NCI-H524 (cell line): Measurements from ENCODE around the gene USP12.
"Not testable (repeated sequence)": the region's sequence is repeated elsewhere in the genome, so short reads cannot be mapped to it uniquely, and the experiment has no call there.

Experiments
- DNase-seq, 2 experiments: peaks; one replicate each; lab custom pipeline; 2025; lab: John Stamatoyannopoulos, UW

The USP12 gene

DNA sequence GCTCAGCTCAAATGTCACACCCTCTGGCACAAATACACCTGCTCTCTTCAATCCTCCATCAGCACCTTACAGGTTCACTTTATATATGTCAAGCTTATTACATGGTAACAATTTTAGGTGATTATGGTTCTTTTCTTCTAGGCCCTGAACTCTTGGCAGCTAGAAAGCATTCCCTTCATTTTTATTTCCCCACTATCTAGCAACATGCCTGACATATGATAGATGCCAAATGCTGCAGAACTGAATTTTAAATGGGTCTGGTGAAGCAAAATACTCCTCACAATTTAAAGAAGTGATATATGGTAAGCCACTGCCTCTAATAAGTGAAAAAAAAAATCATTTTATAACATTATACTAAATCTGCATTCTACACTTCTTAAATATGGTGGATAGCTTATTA lies 95.2 kb downstream of the USP12 start:
- no peak for DNase-seq

GRCh38 chr13:27073186-27073585 lies 98.4 kb downstream of the USP12 start:
- DNase-seq: no peak

- not testable (repeated sequence) for DNase-seq
These were observed 105.5 kb downstream of the USP12 start for GRCh38 chr13:27066123-27066522.

GRCh38 chr13:27065582-27065981 lies 106.0 kb downstream of the USP12 start:
- DNase-seq: no peak

DNA sequence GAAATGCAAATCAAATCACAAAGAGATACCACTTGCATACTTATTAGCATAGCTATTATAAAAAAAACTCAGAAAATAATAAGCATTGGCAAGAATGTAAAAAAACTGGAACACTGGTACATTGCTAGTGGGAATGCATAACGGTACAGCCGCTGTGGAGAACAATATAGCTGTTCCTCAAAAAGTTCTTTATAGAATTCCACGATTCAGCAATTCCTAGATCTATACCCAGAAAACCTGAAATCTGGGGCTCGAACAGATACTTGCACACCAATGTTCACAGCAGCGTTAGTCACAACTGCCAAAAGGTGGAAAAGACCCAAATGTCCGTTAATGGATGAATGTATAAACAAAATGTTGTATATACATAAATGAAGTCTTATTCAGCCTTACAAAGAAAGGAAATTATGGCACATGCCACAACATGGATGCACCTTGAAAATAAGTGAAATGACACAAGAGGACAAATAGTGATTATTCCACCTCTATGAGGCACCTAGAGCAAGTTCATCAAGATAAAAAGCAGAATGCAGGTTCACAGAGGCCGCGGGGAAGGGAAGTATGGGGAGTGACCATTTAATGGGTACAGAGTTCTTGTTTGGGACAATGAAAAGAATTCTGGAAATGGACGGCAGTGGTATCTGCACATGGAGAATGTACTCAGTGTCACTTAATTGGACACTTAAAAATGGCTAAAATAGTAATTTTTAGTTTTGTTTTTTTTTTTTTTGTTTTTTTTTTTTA lies 107.2 kb downstream of the USP12 start:
- no peak for DNase-seq

- DNase-seq: no peak
These were observed 113.8 kb downstream of the USP12 start for GRCh38 chr13:27057817-27058216.

GRCh38 chr13:27055526-27055925 lies 116.1 kb downstream of the USP12 start:
- no peak for DNase-seq

DNA sequence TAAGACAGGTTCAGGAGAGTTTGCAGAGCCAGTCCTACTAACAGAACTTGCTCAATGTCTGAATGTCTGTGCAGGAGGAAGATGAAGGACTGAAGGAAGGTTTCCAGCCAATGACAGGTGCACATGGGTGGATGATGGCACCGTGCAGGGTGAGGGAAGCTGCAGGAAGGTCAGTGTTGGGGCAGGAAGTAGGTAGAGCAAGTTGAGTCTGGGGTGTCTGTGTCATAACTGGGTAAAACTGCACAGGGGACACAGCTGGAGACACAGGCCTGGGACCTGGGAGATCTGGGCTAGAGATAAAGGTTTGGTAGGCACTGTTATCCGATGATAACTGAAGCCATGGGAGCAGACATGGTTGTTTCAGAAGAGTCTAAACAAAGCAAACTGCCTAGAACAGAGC lies 116.9 kb downstream of the USP12 start:
- DNase-seq: no peak

DNA sequence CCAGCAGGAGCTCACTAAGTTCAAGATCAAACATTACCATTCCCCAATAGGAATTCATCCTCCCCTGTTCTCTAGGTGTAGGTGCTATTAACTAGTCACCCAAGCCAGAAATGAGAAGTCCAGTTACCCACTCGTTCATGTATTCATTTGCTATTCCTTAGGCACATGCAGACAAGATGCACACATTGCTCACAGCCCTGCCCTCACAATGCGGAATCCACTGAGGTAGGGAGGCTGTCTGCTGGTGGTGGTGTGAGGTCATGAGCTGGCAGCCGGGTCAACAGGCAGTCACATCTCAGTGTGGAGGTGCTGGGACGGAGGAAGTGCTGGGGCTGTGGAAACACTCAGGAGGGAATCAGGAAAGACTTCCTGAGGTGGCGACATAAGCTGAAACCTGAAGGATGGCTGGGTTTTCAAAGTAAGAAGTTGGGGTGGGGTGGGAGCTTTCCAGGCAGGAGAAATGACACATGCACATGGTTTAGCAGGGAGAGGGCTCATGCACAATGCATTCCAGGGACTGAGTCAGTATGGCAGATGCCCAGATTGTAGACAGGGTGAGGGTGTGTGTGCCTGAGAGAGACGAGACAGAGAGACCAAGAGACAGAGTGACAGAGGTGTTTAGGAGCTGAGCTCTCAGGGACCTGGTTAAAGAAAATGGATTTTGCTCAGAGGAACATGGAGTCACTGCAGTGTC lies 117.6 kb downstream of the USP12 start:
- no peak for DNase-seq

DNA sequence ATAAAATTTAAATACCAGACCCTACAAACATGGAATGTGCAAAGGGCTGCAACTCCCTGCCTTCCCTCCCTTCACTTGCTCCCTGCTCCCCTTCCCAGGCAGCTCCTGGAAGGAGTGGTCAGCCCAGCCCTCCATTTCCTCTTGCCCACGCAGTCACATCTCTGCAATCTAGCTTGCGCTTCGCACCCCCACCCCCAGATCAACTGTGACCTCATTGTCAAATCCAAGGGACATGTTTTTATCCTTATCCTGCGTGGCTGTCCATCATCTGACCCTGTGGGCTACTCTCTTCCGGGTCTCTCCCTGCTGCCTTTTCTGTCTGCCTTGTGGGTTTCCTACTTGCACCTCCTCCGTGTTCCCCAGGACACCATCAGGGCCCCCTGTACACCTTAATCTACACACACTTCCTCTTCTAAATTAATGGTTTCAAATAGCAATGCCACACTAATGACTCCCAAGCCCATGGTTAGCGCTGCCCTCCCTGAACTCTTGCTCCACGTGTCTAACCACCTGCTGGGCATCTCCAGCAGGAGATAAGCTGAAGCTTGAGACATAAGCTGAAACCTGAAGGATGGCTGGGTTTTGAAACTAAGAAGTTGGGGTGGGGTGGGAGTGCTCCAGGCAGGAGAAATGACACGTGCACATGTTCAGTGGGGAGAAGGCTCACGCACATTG lies 118.3 kb downstream of the USP12 start:
- no peak for DNase-seq

DNA sequence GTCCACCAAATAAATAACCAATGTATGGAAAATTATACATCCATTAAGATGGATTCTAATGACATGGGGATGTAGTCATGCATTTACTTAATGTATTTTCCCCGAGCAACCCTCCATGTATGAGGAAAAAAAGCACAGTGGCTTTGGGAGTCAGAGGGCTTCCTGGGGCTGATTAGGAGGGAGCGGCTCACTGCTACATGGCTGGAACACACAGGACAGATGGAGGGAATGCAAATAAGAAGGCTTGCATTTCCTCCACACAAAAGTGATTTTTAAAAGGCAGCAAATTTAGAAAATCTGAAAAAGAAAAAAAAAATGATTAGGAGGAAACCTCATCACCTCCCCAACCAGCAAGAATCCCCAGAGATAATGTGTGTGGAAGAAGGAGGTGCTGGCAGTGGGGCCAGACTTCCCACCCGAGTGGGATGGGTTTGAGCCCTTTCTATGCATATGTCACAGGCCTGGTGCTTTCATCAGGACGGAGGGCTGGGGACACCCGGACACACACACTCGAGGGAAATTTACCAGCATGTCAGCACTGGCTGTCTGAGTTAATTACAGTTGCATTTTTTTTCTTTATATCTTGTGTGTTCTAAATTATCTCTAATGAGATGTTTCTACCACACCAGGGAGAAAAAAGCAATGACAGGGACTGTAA lies 118.9 kb downstream of the USP12 start:
- no peak for DNase-seq

GRCh38 chr13:27047081-27047480 lies 124.5 kb downstream of the USP12 start:
- DNase-seq: no peak

DNA sequence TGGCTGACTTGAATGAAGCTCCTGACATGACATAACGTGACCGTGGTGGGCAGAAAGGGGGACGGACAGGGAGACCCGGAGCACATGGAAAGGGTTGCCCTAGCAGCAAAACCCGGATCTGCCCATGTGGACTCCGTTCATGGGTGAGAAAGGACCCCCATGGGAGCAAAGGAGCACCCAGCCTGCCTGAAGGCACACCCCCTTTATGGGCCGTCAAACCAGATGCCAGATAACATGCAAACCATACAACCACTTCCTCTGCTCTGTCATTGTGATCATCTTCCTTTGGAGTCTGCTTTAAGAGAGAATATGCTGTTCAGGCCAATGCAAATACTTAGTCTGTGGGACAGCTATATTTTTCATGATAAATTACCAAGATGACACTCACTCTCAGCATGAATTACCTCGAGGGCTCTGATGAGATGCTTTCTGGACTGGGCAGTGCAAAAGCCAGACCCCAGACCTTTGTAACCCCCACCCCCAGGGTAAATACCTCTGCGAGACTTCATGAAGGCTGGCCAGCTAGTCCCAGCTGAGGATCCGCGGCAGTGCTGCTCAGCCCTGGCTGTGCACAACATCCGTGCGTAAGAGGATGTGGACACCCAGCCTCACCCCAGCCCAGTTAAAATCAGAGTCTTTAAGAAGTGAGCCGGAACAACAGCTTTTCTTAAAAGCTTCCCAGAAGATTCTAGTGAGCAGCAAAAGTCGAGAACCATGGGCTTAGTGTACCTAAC lies 126.6 kb downstream of the USP12 start:
- DNase-seq: no peak

DNA sequence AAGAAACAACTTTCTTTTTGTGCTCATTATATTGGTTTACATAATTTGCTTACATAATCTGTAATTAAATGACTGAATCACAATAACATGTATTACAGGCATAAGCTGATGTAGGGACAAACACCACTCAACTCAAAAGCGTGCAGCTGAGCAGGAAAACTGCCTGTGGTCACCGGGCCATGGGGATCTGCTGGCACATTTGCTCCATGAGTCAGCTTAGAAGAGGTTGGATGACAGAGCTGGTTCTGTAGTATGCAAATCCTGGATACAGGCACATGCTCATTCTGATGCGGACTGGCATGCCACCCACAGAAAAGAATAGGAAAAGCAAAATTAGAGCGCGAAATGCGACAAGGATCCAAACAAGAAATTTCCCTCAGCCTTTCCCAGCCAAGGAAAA lies 128.6 kb downstream of the USP12 start:
- no peak for DNase-seq

DNA sequence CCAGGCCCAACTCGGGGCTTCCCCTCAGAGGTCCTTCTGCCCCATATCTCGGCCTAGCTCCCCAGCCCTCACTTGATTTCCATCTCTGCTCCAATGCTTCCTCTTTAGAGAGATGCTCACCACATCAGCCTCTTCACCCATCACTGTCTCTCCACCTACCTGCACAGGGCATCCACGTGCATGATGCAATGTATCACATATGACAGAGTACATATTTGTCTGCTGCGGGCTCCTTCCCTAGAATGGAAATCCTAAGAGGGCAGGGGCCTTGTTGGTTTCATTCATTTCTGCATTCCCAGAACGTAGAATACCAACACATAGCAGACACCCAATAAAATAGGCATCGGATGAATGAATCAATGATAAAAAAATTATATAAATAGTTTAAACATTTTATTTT lies 130.3 kb downstream of the USP12 start:
- no peak for DNase-seq

DNA sequence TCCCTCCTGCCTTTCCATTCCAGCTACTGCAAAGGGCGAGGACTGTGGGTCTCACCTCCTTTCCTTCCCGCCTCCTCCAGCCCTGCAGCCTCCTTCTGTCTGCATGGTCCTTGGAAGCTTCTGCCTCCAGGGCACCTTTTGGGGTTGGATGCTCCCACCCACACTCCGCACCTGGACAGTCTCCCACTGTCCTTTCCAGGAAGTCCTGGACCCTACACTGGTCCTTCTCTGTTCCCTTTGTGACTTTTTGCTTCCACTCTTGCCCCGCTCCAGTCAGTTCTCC lies 130.8 kb downstream of the USP12 start:
- no peak for DNase-seq

- no peak for DNase-seq
These were observed 132.4 kb downstream of the USP12 start for GRCh38 chr13:27039171-27039701.

DNA sequence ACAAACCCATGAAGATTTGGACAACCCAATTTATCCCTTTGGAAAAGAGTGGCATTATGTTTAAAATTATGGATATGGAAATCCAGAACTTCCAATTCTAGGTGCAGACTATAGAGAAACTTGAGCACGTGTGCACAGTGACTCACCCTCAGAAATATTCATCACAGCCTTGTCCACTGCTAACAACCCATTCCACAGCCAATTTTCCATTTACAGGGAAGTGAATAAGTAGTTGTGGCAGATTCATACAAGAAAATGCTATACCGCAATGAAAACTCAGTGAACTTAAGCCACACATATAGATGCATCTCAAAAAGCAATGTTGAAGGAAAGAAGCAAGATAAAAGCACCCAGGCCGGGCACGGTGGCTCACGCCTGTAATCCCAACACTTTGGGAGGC lies 133.3 kb downstream of the USP12 start:
- no peak for DNase-seq

- no peak for DNase-seq
These were observed 134.0 kb downstream of the USP12 start for GRCh38 chr13:27037571-27037970.

- no peak for DNase-seq
These were observed 134.4 kb downstream of the USP12 start for GRCh38 chr13:27037171-27037570.

- DNase-seq: no peak
These were observed 135.2 kb downstream of the USP12 start for GRCh38 chr13:27036236-27036981.
